HFF-Myc (cell line): ENCODE results near the gene SSNA1.

ENCODE experiments used
- DNase-seq: peaks from one replicate; pipeline ENCODE4 v3.0.0-alpha.2; 2011; ENCODE audit warnings: low read depth; ENCODE audit errors: extremely low read depth
- H3K4me3 ChIP-seq: replicated peaks from 2 replicates; pipeline ENCODE4 v1.5.1; 2011; ENCODE audit warnings: low read depth, mild to moderate bottlenecking, control low read depth, low read length
- TF ChIP-seq, protein P1 (sequence below): IDR thresholded peaks from 2 replicates; pipeline ENCODE4 v1.5.1; 2012; ENCODE audit warnings: mild to moderate bottlenecking, low read depth, low read length, control low read depth; ENCODE audit errors: missing control alignments

SSNA1 gene

GRCh38 chr9:137156567-137157375, 31.7 kb upstream of the SSNA1 start:
- no peak for DNase-seq
- H3K4me3 ChIP-seq = peak overlapping the region; percentile 21; the same call in 1 of the 2 replicates
- TF ChIP-seq, protein P1, sequence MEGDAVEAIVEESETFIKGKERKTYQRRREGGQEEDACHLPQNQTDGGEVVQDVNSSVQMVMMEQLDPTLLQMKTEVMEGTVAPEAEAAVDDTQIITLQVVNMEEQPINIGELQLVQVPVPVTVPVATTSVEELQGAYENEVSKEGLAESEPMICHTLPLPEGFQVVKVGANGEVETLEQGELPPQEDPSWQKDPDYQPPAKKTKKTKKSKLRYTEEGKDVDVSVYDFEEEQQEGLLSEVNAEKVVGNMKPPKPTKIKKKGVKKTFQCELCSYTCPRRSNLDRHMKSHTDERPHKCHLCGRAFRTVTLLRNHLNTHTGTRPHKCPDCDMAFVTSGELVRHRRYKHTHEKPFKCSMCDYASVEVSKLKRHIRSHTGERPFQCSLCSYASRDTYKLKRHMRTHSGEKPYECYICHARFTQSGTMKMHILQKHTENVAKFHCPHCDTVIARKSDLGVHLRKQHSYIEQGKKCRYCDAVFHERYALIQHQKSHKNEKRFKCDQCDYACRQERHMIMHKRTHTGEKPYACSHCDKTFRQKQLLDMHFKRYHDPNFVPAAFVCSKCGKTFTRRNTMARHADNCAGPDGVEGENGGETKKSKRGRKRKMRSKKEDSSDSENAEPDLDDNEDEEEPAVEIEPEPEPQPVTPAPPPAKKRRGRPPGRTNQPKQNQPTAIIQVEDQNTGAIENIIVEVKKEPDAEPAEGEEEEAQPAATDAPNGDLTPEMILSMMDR = no peak

DNA sequence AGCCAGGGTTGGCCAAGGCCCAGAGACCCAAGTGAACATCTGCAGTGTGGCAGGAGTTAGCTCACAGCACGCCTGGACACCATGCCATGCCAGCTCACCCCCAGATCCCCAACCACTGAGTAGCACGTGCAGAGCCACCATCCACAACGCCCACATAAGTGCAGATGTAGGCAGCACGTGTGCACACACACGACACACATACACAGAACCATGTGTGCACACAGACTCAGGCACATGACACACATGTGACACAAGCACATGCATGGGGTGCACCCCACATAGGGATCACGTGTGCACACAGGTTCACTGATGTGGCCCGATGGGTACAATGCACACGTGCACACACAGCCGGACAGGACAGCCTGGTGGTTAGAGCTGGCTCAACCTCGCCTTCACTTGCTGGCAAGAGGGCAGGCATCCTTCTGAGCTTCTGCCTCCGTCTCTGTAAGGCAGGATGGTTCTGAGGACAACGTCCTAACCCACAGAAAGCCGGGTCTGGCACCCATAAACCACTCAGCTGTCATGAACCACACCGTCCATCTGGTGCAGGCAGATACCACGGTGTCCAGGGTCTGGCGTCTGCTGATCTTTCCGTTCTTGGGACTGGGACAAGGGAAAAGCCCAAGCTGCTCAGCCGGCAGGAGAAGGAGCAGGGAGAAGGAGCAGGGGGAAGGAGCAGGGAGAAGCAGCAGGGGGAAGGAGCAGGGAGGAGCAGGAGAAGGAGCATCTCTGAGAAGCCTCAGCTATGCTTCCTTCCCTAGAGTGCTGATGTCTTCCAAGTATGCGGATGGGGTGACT, 30.7 kb upstream of the SSNA1 start:
- TF ChIP-seq, protein P1 = no peak
- DNase-seq = no peak
- H3K4me3 ChIP-seq = no peak overlapping the region

DNA sequence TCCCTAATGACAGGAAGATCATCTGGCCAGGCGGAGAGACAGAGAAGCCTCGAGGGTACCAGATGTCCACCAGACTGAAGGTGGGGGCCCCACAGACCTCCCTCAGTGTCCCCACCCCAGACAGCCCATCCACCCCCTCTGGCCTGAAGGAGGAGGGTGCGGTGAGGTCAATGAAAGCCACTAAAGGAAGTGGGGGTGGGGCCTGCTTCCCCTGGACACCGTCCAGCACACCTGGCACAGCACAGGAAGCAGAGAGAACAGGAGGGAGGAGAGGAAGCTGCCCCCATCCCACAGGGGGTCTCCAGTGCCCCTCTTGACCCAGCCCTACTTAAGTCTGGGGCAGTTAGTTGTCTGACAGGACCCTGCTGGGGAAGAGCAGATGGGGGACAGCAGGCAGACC, 29.9 kb upstream of the SSNA1 start:
- no peak overlapping the region for H3K4me3 ChIP-seq
- no peak for DNase-seq
- TF ChIP-seq, protein P1 = no peak

DNA sequence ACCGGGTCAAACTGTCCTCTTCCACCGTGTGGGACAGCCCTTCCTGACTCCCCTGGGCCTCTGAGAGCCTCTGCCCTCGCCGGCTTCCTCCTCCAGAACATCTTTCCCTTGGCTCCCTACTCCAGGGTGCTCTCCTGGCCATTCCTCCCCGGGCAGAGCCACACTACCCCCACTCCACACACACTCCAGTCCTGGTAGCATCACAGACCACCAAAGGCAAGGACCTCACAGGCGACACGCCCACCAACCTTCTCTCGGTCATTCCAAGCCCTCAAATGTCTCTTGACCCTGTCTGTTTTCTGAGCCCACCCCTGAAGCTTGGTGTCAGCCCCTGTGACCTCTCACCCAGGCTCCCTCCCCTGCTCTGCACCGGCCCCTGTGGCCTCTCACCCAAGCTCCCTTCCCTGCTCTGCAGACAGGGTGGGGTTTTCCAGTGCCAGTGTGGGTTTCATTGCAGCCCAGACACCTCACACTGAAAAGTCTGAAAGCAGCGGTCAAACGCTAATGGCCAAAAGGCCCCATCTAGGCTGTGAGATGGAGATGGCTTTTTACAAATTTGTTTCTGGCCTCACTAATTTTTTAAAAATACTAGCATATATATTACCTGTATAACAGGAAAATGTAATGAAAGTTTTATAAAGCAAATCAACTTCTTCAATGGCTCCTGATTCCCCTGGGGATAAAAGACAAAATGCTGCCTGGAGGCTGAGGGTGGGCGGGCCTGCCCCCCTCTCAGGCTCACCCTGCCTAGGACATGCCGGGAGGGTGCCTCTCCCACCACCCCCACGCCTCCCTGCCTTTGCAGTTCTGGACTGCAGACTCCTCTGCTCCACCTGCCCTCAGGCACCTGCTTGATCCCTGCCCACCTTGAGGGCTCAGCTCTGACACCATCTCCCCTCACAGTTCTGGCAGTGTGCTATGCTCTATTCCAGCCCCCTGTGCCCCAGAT, 29.1 kb upstream of the SSNA1 start:
- H3K4me3 ChIP-seq = no peak overlapping the region

DNA sequence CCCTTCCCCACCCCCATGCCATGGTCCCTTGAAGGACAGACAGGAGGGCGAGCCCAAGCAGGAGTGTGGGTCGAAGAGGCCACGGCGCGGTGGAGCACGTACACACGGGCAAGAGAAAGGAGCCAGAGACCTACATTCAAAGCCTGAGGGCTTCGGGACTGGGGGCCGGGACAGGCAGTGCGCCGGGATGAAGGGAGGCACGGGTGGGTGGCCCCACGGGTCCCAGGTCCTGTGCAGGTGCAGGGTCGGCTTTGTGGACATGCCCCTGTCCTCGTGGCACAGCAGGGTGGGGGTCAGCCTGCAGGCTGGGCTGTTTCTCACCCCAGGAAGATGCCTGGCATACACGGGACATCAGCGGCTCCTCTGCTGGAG, 28.4 kb upstream of the SSNA1 start:
- H3K4me3 ChIP-seq = no peak overlapping the region
- DNase-seq = no peak
- TF ChIP-seq, protein P1 = no peak

More for the DNA sequence above, 29.1 kb upstream of the SSNA1 start:
- no peak for DNase-seq
- TF ChIP-seq, protein P1 = no peak
